HCT116 (cell line): ENCODE measurements around the gene PHF19. TPM values are rescaled to one million over a fixed set of nuclear protein-coding genes. Genes with fewer than 3 reads are reported as not detected.

ENCODE experiments used
- ATAC-seq: fragments of 200-7000 bp; cut with Tn5 transposase; 2 replicates; pipeline ENCODE4 v1.9.1; 2020; ENCODE audit warnings: mild to moderate bottlenecking, moderate library complexity
- BruUV-seq: library from RNA; stranded (reverse); fragments of 400-500 nt; replicated peaks from 2 replicates; lab custom pipeline; 2021; lab: Mats Ljungman, UMichigan
- CTCF ChIA-PET: fragments of 300-600 bp; sonication (Branson Sonifier 250); formaldehyde crosslinking; loops from one replicate; lab custom pipeline; 2021; ENCODE audit warnings: antibody characterized with exemption; lab: Charles Lee
- POLR2A ChIA-PET: fragments of 300-600, 350-600 bp; sonication (Branson Sonifier 250); formaldehyde crosslinking; loops from one replicate; lab custom pipeline; 2021; ENCODE audit warnings: antibody characterized with exemption; lab: Charles Lee
- RAD21 ChIA-PET, 2 experiments: fragments of 300-600 bp; sonication (Branson Sonifier 250); formaldehyde crosslinking; loops; one replicate each; lab custom pipeline; 2023; ENCODE audit warnings: low total read pairs in 2 of 2; ENCODE audit not compliant: uncharacterized antibody in 2 of 2, unreplicated experiment in 2 of 2, low non-redundant PET in 1 of 2; lab: Charles Lee
- DNase-seq: peaks from one replicate; pipeline ENCODE4 v3.0.0-alpha.2; 2010; ENCODE audit warnings: low read depth, low spot score
- H2AFZ ChIP-seq: fragments of 200-600 bp; shearing (Covaris generic), sonication (generic); 2 replicates; pipeline ENCODE4 v1.6.1; 2017; ENCODE audit warnings: low read depth, mixed run types, mixed read lengths, antibody characterized with exemption, low read length; ENCODE audit not compliant: poor library complexity, severe bottlenecking
- H3K27ac ChIP-seq: 2 replicates; pipeline ENCODE4 v1.5.1; 2012; ENCODE audit warnings: low read depth, low read length
- H3K27me3 ChIP-seq: fragments of 200-600 bp; sonication (generic); 2 replicates; pipeline ENCODE4 v1.6.1; 2016; ENCODE audit warnings: mixed run types, low read length, mixed read lengths; ENCODE audit not compliant: insufficient read depth
- H3K36me3 ChIP-seq, 2 experiments: fragments of 200-500 bp in 1 of 2; fragments of 200-600 bp in 1 of 2; sonication (Bioruptor generic) in 1 of 2; sonication (generic) in 1 of 2; 2 replicates each; pipeline versions ENCODE4 v1.5.1 to v1.6.1; 2014 to 2016; ENCODE audit warnings: low read length in 2 of 2, inconsistent platforms in 1 of 2, mixed read lengths in 1 of 2, mixed run types in 1 of 2; ENCODE audit not compliant: insufficient read depth in 2 of 2, control insufficient read depth in 1 of 2
- H3K4me1 ChIP-seq, 2 experiments: fragments of 200-600 bp in 1 of 2; sonication (generic) in 1 of 2; 2 replicates each; pipeline versions ENCODE4 v1.5.1 to v1.6.1; 2012 to 2017; ENCODE audit warnings: low read length in 2 of 2, inconsistent platforms in 1 of 2, mild to moderate bottlenecking in 1 of 2, mixed read lengths in 1 of 2, mixed run types in 1 of 2, moderate library complexity in 1 of 2; ENCODE audit not compliant: insufficient read depth in 2 of 2, control insufficient read depth in 1 of 2
- H3K4me2 ChIP-seq: fragments of 200-600 bp; sonication (generic); 2 replicates; pipeline ENCODE4 v1.6.1; 2017; ENCODE audit warnings: mixed run types, low read length, mixed read lengths
- H3K4me3 ChIP-seq, 2 experiments: fragments of 200-600 bp in 1 of 2; sonication (generic) in 1 of 2; replicated peaks in 1 of 2; 2 replicates each; pipeline ENCODE4 v1.5.1; 2011 to 2016; ENCODE audit warnings: low read length in 2 of 2, control low read depth in 1 of 2, low read depth in 1 of 2, mild to moderate bottlenecking in 1 of 2, mixed read lengths in 1 of 2, mixed run types in 1 of 2
- H3K79me2 ChIP-seq: fragments of 200-600 bp; sonication (generic); 2 replicates; pipeline ENCODE4 v1.6.1; 2017; ENCODE audit warnings: mild to moderate bottlenecking, mixed run types, low read length, moderate library complexity, mixed read lengths; ENCODE audit not compliant: insufficient read depth
- H3K9ac ChIP-seq: fragments of 200-600 bp; sonication (generic); 2 replicates; pipeline ENCODE4 v1.6.1; 2016; ENCODE audit warnings: low read length, mixed read lengths
- H3K9me2 ChIP-seq: fragments of 200-600 bp; sonication (generic), shearing (Covaris generic); 2 replicates; pipeline ENCODE4 v1.6.1; 2017; ENCODE audit warnings: mixed run types, mild to moderate bottlenecking, moderate library complexity; ENCODE audit not compliant: insufficient read depth
- H3K9me3 ChIP-seq, 2 experiments: fragments of 200-500 bp in 1 of 2; fragments of 200-600 bp in 1 of 2; sonication (Bioruptor generic) in 1 of 2; sonication (generic) in 1 of 2; 2 replicates each; pipeline ENCODE4 v1.6.1; 2014 to 2017; ENCODE audit warnings: low read length in 2 of 2, mixed read lengths in 2 of 2, inconsistent platforms in 1 of 2, low read depth in 1 of 2, mild to moderate bottlenecking in 1 of 2, mixed run types in 1 of 2, moderate library complexity in 1 of 2; ENCODE audit not compliant: control insufficient read depth in 1 of 2, insufficient read depth in 1 of 2
- H4K20me1 ChIP-seq: fragments of 200-600 bp; sonication (generic), shearing (Covaris generic); 2 replicates; pipeline ENCODE4 v1.6.1; 2017; ENCODE audit warnings: mixed run types, mild to moderate bottlenecking, moderate library complexity; ENCODE audit not compliant: insufficient read depth
- CTCF ChIP-seq, 3 experiments: fragments of 200-600 bp in 1 of 3; sonication (generic) in 1 of 3; IDR thresholded peaks in 2 of 3; conservative IDR thresholded peaks in 1 of 3; 2 replicates each; pipeline ENCODE4 v1.5.1; 2012 to 2017; ENCODE audit warnings: low read depth in 2 of 3, low read length in 2 of 3, antibody characterized with exemption in 1 of 3, borderline replicate concordance in 1 of 3, control low read depth in 1 of 3, mild to moderate bottlenecking in 1 of 3, mixed read lengths in 1 of 3, mixed run types in 1 of 3, moderate library complexity in 1 of 3; ENCODE audit not compliant: insufficient read depth in 1 of 3
- ELF1 ChIP-seq: IDR thresholded peaks from 2 replicates; pipeline ENCODE4 v1.6.1; 2012; ENCODE audit warnings: low read depth, borderline replicate concordance
- EZH2 ChIP-seq: fragments of 200-600 bp; sonication (generic); IDR thresholded peaks from 2 replicates; pipeline ENCODE4 v1.6.1; 2017; ENCODE audit warnings: antibody characterized with exemption, mixed run types
- EZH2phosphoT487 ChIP-seq: fragments of 200-600 bp; IDR thresholded peaks from 2 replicates; pipeline ENCODE4 v1.6.1; 2018; ENCODE audit warnings: antibody characterized with exemption, borderline replicate concordance
- FOSL1 ChIP-seq: IDR thresholded peaks from 2 replicates; pipeline ENCODE4 v1.6.1; 2012; ENCODE audit warnings: low read depth
- RAD21 ChIP-seq: IDR thresholded peaks from 2 replicates; pipeline ENCODE4 v1.6.1; 2012; ENCODE audit warnings: low read depth, mild to moderate bottlenecking
- SIN3A ChIP-seq: IDR thresholded peaks from 2 replicates; pipeline ENCODE4 v1.6.1; 2012; ENCODE audit warnings: low read depth
- SP1 ChIP-seq: IDR thresholded peaks from 2 replicates; pipeline ENCODE4 v1.6.1; 2012; ENCODE audit warnings: low read depth
- SRF ChIP-seq: IDR thresholded peaks from 2 replicates; pipeline ENCODE4 v1.6.1; 2012; ENCODE audit warnings: low read depth
- intact Hi-C: fragments of 100-400 bp; cut with micrococcal nuclease; formaldehyde crosslinking; loops from 2 replicates; pipeline ENCODE4 v1.10.0; 2022
- total RNA-seq: library from RNA; stranded (reverse); gene quantifications from one replicate; pipeline ENCODE4 v1.2.1, GENCODE V29; 2021; ENCODE audit not compliant: unreplicated experiment
- TF ChIP-seq, protein P1 (sequence below): IDR thresholded peaks from 2 replicates; pipeline ENCODE4 v1.6.1; 2012

Gene PHF19
- total RNA-seq, 1 experiment from 2014 or later, result 74.0 TPM

DNA sequence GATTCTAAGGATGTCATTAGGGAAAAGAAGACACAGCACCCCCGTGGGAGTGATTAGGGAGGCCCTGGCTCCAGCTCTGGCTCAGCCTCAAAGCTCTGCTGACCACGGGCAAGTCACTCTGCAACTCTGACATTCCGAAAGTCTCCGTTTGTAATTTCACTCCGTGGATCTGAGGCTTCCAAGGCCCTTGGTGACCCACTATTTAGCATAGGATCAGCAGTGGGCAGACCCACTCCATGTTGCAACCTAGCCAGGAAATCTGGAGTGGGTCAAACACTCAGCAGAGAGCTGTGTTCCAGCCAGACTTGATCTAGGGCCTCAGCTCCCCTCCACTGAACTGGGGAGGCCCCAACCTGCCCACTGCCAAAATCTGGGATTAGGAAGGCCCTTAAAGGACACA lies 11.8 kb downstream of the PHF19 start:
- TF ChIP-seq, protein P1, sequence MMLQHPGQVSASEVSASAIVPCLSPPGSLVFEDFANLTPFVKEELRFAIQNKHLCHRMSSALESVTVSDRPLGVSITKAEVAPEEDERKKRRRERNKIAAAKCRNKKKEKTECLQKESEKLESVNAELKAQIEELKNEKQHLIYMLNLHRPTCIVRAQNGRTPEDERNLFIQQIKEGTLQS, result no peak
- TF ChIP-seq ELF1 (no peak), SP1 (no peak), RAD21 (no peak), SRF (no peak), CTCF (IDR thresholded peaks at IDR 0.05 in 2 of 3, conservative IDR thresholded peaks at IDR 0.05 in 1 of 3; ENCODE audit: borderline replicate concordance in 1 of 3, insufficient read depth in 1 of 3, low read depth in 2 of 3, low read length in 2 of 3) (no peak), FOSL1 (no peak), EZH2 (no peak), SIN3A (no peak), EZH2phosphoT487 (no peak)
- ATAC-seq (no peak), DNase-seq (no peak)
- ChIA-PET POLR2A (no interaction called here), RAD21 (no interaction called here), CTCF (no interaction called here)
- H3K4me1 ChIP-seq, result peaks cover 11 to 21% of the 10 kb centered on the region in 2 experiments
- H3K36me3 ChIP-seq, result peaks cover 0 to 31% of the 10 kb centered on the region in 2 experiments; a peak in 3 of 4 replicates
- H3K27ac ChIP-seq, result no peak overlapping the region; the same call in 1 of the 2 replicates
- no peak overlapping the region for H3K4me3 ChIP-seq
- no peaks in the 10 kb centered on the region for H3K9me3 ChIP-seq
- H3K79me2 ChIP-seq, result no peaks in the 10 kb centered on the region
- no peak overlapping the region for H2AFZ ChIP-seq
- no peak overlapping the region for H3K4me2 ChIP-seq
- no peaks in the 10 kb centered on the region for H3K9me2 ChIP-seq
- no peak overlapping the region for H3K9ac ChIP-seq
- no peaks in the 10 kb centered on the region for H3K27me3 ChIP-seq
- H4K20me1 ChIP-seq, result no peaks in the 10 kb centered on the region
- intact Hi-C loops, result no loop called here
- no TSS peak for BruUV-seq
